K562 (cell line): Measurements from ENCODE around the gene COL9A3. TPM values are rescaled to one million over a fixed set of nuclear protein-coding genes. Genes with fewer than 3 reads are reported as not detected.

Source experiments
- ATAC-seq: fragments of 200-7000 bp; cut with Tn5 transposase; 3 replicates; pipeline ENCODE4 v1.9.1; 2020; ENCODE audit warnings: moderate library complexity
- BruUV-seq: library from RNA; stranded (reverse); fragments of 400-500 nt; replicated peaks from 2 replicates; lab custom pipeline; 2021; lab: Mats Ljungman, UMichigan
- CTCF ChIA-PET: fragments of 300-600 bp; formaldehyde crosslinking; extraction: SDS; loops from one replicate; lab custom pipeline; 2021; ENCODE audit warnings: low intra/inter-chr PET ratio; lab: Yijun Ruan, JAX
- POLR2A ChIA-PET: fragments of 300-600, 350-650 bp; sonication (Branson Sonifier 250); formaldehyde crosslinking; extraction: SDS; loops from one replicate; lab custom pipeline; 2021; ENCODE audit warnings: antibody characterized with exemption, inconsistent platforms; lab: Yijun Ruan, JAX
- DNase-seq, 4 experiments: peaks; one replicate each; pipeline versions ENCODE4 v3.0.0 to v3.0.0-alpha.2; 2011 to 2018; ENCODE audit warnings: low spot score in 3 of 4, mixed read lengths in 3 of 4; ENCODE audit errors: extremely low read depth in 1 of 4
- FAIRE-seq: peaks from 2 replicates; lab custom pipeline; 2011; peaks lifted over from hg19 to GRCh38; lab: Jason Lieb, UNC
- H2AFZ ChIP-seq: 2 replicates; pipeline ENCODE4 v1.6.0; 2011; ENCODE audit warnings: low read depth, low read length, control low read depth, inconsistent platforms
- H3K27ac ChIP-seq: fragments of 200-600 bp; 3 replicates; pipeline ENCODE4 v1.8.0; 2011; ENCODE audit warnings: low read depth, mild to moderate bottlenecking, control low read depth, inconsistent platforms, low read length, moderate library complexity, mixed read lengths; ENCODE audit errors: extremely low read depth
- H3K27me3 ChIP-seq, 2 experiments: fragments of 300-600 bp in 1 of 2; 2 replicates in 1 of 2; 3 replicates in 1 of 2; pipeline versions ENCODE4 v1.6.0 to v1.8.0; 2011; ENCODE audit warnings: inconsistent platforms in 2 of 2, low read length in 2 of 2, mild to moderate bottlenecking in 1 of 2, mixed read lengths in 1 of 2, moderate library complexity in 1 of 2; ENCODE audit not compliant: control insufficient read depth in 2 of 2, insufficient read depth in 2 of 2
- H3K36me3 ChIP-seq: fragments of 300-600 bp; 3 replicates; pipeline ENCODE4 v1.8.0; 2011; ENCODE audit warnings: mild to moderate bottlenecking, low read length, inconsistent platforms; ENCODE audit not compliant: control insufficient read depth, insufficient read depth
- H3K4me1 ChIP-seq, 2 experiments: fragments of 200-600 bp in 1 of 2; replicated peaks in 1 of 2; 2 replicates in 1 of 2; 3 replicates in 1 of 2; pipeline versions ENCODE4 v1.5.1 to v1.8.0; 2011; ENCODE audit warnings: inconsistent platforms in 2 of 2, low read length in 2 of 2, mild to moderate bottlenecking in 1 of 2, mixed read lengths in 1 of 2, moderate library complexity in 1 of 2; ENCODE audit not compliant: control insufficient read depth in 2 of 2, insufficient read depth in 2 of 2
- H3K4me2 ChIP-seq: 2 replicates; pipeline ENCODE4 v1.6.1; 2011; ENCODE audit warnings: low read length, control low read depth, inconsistent platforms, mixed read lengths; ENCODE audit not compliant: insufficient read depth
- H3K4me3 ChIP-seq: fragments of 200-600 bp; sonication (generic), shearing (Covaris generic); 2 replicates; pipeline ENCODE4 v1.5.1; 2016; ENCODE audit warnings: control low read depth, inconsistent platforms
- H3K79me2 ChIP-seq: fragments of 200-600 bp; 3 replicates; pipeline ENCODE4 v1.8.0; 2011; ENCODE audit warnings: low read length, inconsistent platforms; ENCODE audit not compliant: control insufficient read depth, insufficient read depth
- H3K9ac ChIP-seq, 2 experiments: 2 replicates each; pipeline versions ENCODE4 v1.6.0 to v1.6.1; 2011; ENCODE audit warnings: low read depth in 2 of 2, low read length in 2 of 2, control low read depth in 1 of 2, inconsistent platforms in 1 of 2, mild to moderate bottlenecking in 1 of 2, mixed read lengths in 1 of 2; ENCODE audit not compliant: insufficient read depth in 1 of 2
- H3K9me1 ChIP-seq: one replicate; pipeline ENCODE4 v1.6.0; 2011; ENCODE audit warnings: inconsistent platforms, mild to moderate bottlenecking, low read length, moderate library complexity; ENCODE audit not compliant: control insufficient read depth, insufficient read depth
- H3K9me3 ChIP-seq: replicated peaks from 2 replicates; pipeline ENCODE4 v1.5.1; 2011; ENCODE audit warnings: low read depth, low read length, inconsistent platforms; ENCODE audit not compliant: control insufficient read depth, insufficient read depth
- H4K20me1 ChIP-seq: replicated peaks from 2 replicates; pipeline ENCODE4 v1.6.1; 2011; ENCODE audit warnings: low read length, inconsistent platforms, mixed read lengths; ENCODE audit not compliant: control insufficient read depth, insufficient read depth
- GABPB2 ChIP-seq: fragments of 250-450 bp; sonication (Bioruptor Pico); conservative IDR thresholded peaks from 2 replicates; pipeline ENCODE4 v1.5.1; 2021; ENCODE audit warnings: mild to moderate bottlenecking
- RUNX1 ChIP-seq: sonication (generic); IDR thresholded peaks from 2 replicates; pipeline ENCODE4 v1.6.1; 2016; ENCODE audit warnings: antibody characterized with exemption, low read depth
- SIRT6 ChIP-seq: IDR thresholded peaks from one replicate; pipeline ENCODE4 v1.6.1; 2012; ENCODE audit warnings: low read depth, mild to moderate bottlenecking, control low read depth, inconsistent platforms, low read length, moderate library complexity
- ZFP1 ChIP-seq: fragments of 450-650 bp; formaldehyde crosslinking; IDR thresholded peaks from 2 replicates; pipeline ENCODE4 v1.4.0; 2020; ENCODE audit warnings: mild to moderate bottlenecking, mixed read lengths
- WGBS: fragments of 100-300 bp; shearing (Covaris generic); methylation state at CpG from one replicate; pipeline ENCODE4 v1.1.6; 2016; ENCODE audit warnings: low coverage, mixed read lengths; ENCODE audit not compliant: insufficient coverage; ENCODE audit errors: missing lambda C conversion rate; 5-methylcytosine and 5-hydroxymethylcytosine counted together
- in situ Hi-C: fragments of 300-500 bp; cut with MboI; formaldehyde crosslinking; loops from 4 replicates; pipeline ENCODE4 v1.15.0; 2018; ENCODE audit warnings: inconsistent platforms, mixed read lengths
- intact Hi-C: fragments of 100-400 bp; cut with micrococcal nuclease; formaldehyde crosslinking; loops from 2 replicates; pipeline ENCODE4 v1.14.2; 2022
- polyA plus RNA-seq, 8 experiments: library from polyadenylated mRNA; depleted of rRNA in 4 of 8; stranded (reverse) in 5 of 8; unstranded in 3 of 8; fragments of >200 nt; fragmentation: Nextera tagmentation in 2 of 8; fragmentation: Illumina TruSeq in 1 of 8; extraction: Ambion mirVana in 2 of 8; extraction: Trizol in 1 of 8; gene quantifications; 2 replicates each; pipeline versions ENCODE4 v1.2.1 to v1.2.3, GENCODE V29; 2011 to 2014; ENCODE audit warnings: inconsistent platforms in 1 of 8, missing spikeins in 1 of 8
- total RNA-seq, 7 experiments: library from RNA; depleted of rRNA in 6 of 7; stranded (reverse); fragments of >200 nt in 6 of 7; fragmentation: Illumina TruSeq in 2 of 7; extraction: Trizol in 2 of 7; gene quantifications; 2 replicates each; pipeline versions ENCODE4 v1.2.1 to v1.2.3, GENCODE V29; 2011 to 2021; ENCODE audit warnings: low replicate concordance in 1 of 7
- TF ChIP-seq, protein P1 (sequence below): fragments of 450-650 bp; formaldehyde crosslinking; IDR thresholded peaks from 2 replicates; pipeline ENCODE4 v1.4.0; 2020; ENCODE audit warnings: mild to moderate bottlenecking, moderate library complexity
- TF ChIP-seq, protein P2 (sequence below), 2 experiments: IDR thresholded peaks in 1 of 2; conservative IDR thresholded peaks in 1 of 2; 2 replicates each; pipeline ENCODE4 v1.6.1; 2016; ENCODE audit warnings: low read depth in 2 of 2, mild to moderate bottlenecking in 1 of 2, missing compliant biosample characterization in 1 of 2, missing genetic modification characterization in 1 of 2, moderate library complexity in 1 of 2
- TF ChIP-seq, protein P3 (sequence below): sonication (generic); formaldehyde crosslinking; IDR thresholded peaks from 2 replicates; pipeline ENCODE4 v1.8.0; 2023; ENCODE audit warnings: mild to moderate bottlenecking, missing genetic modification reagents

The COL9A3 gene
- total and polyA plus RNA-seq, 9 of the 15 experiments (the other 6 are each of a cell fraction or from before 2014, with no cell fraction given) = 0.14 to 3.6 (median 0.88) TPM; not detected in 1

DNA sequence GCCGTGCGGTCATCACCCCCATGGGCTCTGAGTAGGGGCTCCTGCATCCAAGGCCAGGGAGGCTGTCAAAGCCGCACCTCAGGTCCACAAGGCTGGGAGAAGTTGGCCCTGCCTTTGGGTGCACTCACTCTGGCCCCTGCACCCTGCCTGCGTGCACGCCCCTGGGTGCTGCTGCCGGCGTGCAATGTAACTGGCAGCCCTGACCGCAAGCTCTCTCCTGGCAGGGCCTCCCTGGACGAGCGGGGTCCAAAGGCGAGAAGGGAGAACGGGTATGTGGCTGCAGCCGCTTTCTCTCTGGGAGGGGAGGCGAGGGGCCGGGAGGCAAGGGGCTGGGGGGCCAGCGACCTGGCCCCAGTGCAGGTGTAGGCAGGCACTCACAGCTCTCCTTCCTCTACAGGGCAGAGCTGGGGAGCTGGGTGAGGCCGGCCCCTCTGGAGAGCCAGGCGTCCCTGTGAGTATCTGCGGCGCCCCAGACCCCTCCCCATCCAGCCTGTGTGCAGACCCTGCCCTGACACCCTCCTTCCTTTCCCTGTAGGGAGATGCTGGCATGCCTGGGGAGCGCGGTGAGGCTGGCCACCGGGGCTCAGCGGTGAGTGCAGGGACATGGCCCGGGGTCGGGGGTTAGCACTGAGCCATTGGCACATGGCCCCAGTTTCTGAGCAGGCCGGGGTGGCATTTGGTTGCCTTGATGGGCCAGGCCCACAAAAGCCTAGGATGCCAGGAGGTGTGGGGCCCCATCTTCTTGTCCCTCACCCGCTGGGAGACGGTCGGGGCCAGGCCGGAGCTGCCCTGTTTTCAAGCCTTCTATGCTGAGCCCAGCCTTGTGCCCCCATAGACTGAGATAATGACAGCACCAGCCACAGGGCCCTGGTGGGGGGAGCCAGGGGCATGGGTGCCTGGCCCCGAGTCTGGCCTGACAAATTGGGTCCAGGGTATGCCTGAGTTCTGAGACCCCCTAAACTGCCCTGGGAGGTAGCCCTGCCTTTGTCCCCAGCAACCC lies 12.7 kb downstream of the COL9A3 start:
- Histone ChIP-seq H3K27ac (no peak overlapping the region), H3K4me1 (peaks cover 10 to 86% of the 10 kb centered on the region in 2 experiments), H3K9me1 (no peaks in the 10 kb centered on the region), H2AFZ (no peak overlapping the region), H4K20me1 (0 out of 2 replicates have a peak, but pooled peaks cover 3% of the 10 kb centered on the region), H3K4me3 (no peak overlapping the region), H3K36me3 (no peaks in the 10 kb centered on the region), H3K79me2 (no peaks in the 10 kb centered on the region), H3K9me3 (no peaks in the 10 kb centered on the region), H3K27me3 (no peaks in the 10 kb centered on the region), H3K9ac (peak overlapping the region in 1 of 2 experiments; percentile 45; a peak in 1 of 4 replicates), H3K4me2 (no peak overlapping the region)
- in situ Hi-C loops (loop anchor here (10.0 kb wide), 1 partner anchor 185 kb away; no protein-coding TSS in a partner anchor), intact Hi-C loops (loop anchor here (10.0 kb wide), 1 partner anchor 45 kb away; no protein-coding TSS in a partner anchor)
- no TSS peak for BruUV-seq
- CTCF ChIA-PET = no interaction called here
- 52% methylated on average over 18 of the region's 32 CpGs for WGBS
- POLR2A ChIA-PET = no interaction called here
- DNase-seq (no peak), ATAC-seq (no peak), FAIRE-seq (no peak)
- TF ChIP-seq SIRT6 (no peak), RUNX1 (no peak), GABPB2 (CRISPR knock-in tag) (no peak), ZFP1 (no peak)
- TF ChIP-seq, protein P1, sequence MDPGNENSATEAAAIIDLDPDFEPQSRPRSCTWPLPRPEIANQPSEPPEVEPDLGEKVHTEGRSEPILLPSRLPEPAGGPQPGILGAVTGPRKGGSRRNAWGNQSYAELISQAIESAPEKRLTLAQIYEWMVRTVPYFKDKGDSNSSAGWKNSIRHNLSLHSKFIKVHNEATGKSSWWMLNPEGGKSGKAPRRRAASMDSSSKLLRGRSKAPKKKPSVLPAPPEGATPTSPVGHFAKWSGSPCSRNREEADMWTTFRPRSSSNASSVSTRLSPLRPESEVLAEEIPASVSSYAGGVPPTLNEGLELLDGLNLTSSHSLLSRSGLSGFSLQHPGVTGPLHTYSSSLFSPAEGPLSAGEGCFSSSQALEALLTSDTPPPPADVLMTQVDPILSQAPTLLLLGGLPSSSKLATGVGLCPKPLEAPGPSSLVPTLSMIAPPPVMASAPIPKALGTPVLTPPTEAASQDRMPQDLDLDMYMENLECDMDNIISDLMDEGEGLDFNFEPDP (CRISPR knock-in tag) = no peak
- TF ChIP-seq, protein P2, sequence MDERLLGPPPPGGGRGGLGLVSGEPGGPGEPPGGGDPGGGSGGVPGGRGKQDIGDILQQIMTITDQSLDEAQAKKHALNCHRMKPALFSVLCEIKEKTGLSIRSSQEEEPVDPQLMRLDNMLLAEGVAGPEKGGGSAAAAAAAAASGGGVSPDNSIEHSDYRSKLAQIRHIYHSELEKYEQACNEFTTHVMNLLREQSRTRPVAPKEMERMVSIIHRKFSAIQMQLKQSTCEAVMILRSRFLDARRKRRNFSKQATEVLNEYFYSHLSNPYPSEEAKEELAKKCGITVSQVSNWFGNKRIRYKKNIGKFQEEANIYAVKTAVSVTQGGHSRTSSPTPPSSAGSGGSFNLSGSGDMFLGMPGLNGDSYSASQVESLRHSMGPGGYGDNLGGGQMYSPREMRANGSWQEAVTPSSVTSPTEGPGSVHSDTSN (CRISPR knock-in tag; IDR thresholded peaks at IDR 0.05; ENCODE audit: low read depth) = no peak
- TF ChIP-seq, protein P2 (tag; conservative IDR thresholded peaks at IDR 0.05; ENCODE audit: low read depth) = no peak
- TF ChIP-seq, protein P3, sequence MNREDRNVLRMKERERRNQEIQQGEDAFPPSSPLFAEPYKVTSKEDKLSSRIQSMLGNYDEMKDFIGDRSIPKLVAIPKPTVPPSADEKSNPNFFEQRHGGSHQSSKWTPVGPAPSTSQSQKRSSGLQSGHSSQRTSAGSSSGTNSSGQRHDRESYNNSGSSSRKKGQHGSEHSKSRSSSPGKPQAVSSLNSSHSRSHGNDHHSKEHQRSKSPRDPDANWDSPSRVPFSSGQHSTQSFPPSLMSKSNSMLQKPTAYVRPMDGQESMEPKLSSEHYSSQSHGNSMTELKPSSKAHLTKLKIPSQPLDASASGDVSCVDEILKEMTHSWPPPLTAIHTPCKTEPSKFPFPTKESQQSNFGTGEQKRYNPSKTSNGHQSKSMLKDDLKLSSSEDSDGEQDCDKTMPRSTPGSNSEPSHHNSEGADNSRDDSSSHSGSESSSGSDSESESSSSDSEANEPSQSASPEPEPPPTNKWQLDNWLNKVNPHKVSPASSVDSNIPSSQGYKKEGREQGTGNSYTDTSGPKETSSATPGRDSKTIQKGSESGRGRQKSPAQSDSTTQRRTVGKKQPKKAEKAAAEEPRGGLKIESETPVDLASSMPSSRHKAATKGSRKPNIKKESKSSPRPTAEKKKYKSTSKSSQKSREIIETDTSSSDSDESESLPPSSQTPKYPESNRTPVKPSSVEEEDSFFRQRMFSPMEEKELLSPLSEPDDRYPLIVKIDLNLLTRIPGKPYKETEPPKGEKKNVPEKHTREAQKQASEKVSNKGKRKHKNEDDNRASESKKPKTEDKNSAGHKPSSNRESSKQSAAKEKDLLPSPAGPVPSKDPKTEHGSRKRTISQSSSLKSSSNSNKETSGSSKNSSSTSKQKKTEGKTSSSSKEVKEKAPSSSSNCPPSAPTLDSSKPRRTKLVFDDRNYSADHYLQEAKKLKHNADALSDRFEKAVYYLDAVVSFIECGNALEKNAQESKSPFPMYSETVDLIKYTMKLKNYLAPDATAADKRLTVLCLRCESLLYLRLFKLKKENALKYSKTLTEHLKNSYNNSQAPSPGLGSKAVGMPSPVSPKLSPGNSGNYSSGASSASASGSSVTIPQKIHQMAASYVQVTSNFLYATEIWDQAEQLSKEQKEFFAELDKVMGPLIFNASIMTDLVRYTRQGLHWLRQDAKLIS = no peak
